Transverse colon (tissue), 4 donors: ENCODE measurements around the gene KRTAP5-8. TPM values are rescaled to one million over a fixed set of nuclear protein-coding genes. Genes with fewer than 3 reads are reported as not detected.
"Not testable (repeated sequence)": the region's sequence is repeated elsewhere in the genome, so short reads cannot be mapped to it uniquely, and the experiment has no call there.

ENCODE experiments used
- DNase-seq: peaks from one replicate; pipeline ENCODE4 v3.0.0-alpha.2; 2019
- H3K27ac ChIP-seq, 4 donors: fragments of 200-600 bp; sonication (generic); 2 replicates each; pipeline ENCODE4 v1.5.1; 2016 to 2018; ENCODE audit warnings: inconsistent platforms in 4 of 4
- H3K27me3 ChIP-seq: fragments of 200-600 bp; sonication (generic); 2 replicates; pipeline ENCODE4 v1.5.1; 2017; ENCODE audit warnings: inconsistent platforms
- H3K36me3 ChIP-seq, 4 donors: fragments of 200-600 bp; sonication (generic); 2 replicates each; pipeline ENCODE4 v1.5.1; 2017 to 2019; ENCODE audit warnings: inconsistent platforms in 4 of 4
- H3K4me1 ChIP-seq, 4 donors: fragments of 200-600 bp; sonication (generic); 2 replicates each; pipeline ENCODE4 v1.5.1; 2017 to 2020; ENCODE audit warnings: inconsistent platforms in 4 of 4
- H3K4me3 ChIP-seq, 4 donors: fragments of 200-600 bp; sonication (generic); 1 replicate in 1 of 4; 2 replicates in 3 of 4; pipeline versions ENCODE4 v1.5.1 to v1.6.1; 2017 to 2019; ENCODE audit warnings: inconsistent platforms in 4 of 4
- H3K9me3 ChIP-seq, 2 donors: fragments of 200-600 bp; sonication (generic); 2 replicates each; pipeline ENCODE4 v1.5.1; 2017 to 2019; ENCODE audit warnings: inconsistent platforms in 2 of 2
- EP300 ChIP-seq: sonication (generic); formaldehyde crosslinking; IDR thresholded peaks from one replicate; pipeline ENCODE4 v1.6.1; 2017; ENCODE audit warnings: antibody characterized with exemption, low read depth
- POLR2A ChIP-seq: fragments of 450-650 bp; IDR thresholded peaks from one replicate; pipeline ENCODE4 v1.6.1; 2016; ENCODE audit warnings: antibody characterized with exemption, mild to moderate bottlenecking, moderate library complexity
- POLR2AphosphoS5 ChIP-seq, 3 donors: sonication (generic); formaldehyde crosslinking; IDR thresholded peaks; one replicate each; pipeline ENCODE4 v1.6.1; 2016; ENCODE audit warnings: antibody characterized with exemption in 3 of 3
- WGBS, 2 donors: methylation state at CpG; one replicate each; pipeline ENCODE4 v1.1.5; 2018; ENCODE audit warnings: low coverage in 1 of 2; 5-methylcytosine and 5-hydroxymethylcytosine counted together
- in situ Hi-C, 4 donors: fragments of 200-750 bp; cut with MboI; loops; one replicate each; pipeline versions ENCODE4 v1.15.0 to v1.15.1; 2017; ENCODE audit warnings: low sequenced_read_pairs in 3 of 4, low pct_ligation_motif_present in 1 of 4, low pct_unique_long_range_greater_than_20kb in 1 of 4
- intact Hi-C: fragments of 100-400 bp; cut with DNase I; formaldehyde crosslinking; loops from one replicate; pipeline ENCODE4 v1.15.1; 2023; ENCODE audit warnings: low total_unique reads
- total RNA-seq, 4 donors: library from RNA; depleted of rRNA; stranded (reverse); fragments of >200 nt; gene quantifications; one replicate each; pipeline ENCODE4 v1.1.0, GENCODE V29; 2016
- TF ChIP-seq, protein P1 (sequence below), 5 experiments: fragments of 200-600 bp in 3 of 5; fragments of 450-650 bp in 2 of 5; sonication (generic) in 3 of 5; IDR thresholded peaks; 1 replicate in 2 of 5; 2 replicates in 3 of 5; pipeline ENCODE4 v1.5.1; 2016 to 2017; ENCODE audit warnings: antibody characterized with exemption in 5 of 5, inconsistent platforms in 3 of 5, mild to moderate bottlenecking in 2 of 5, moderate library complexity in 1 of 5

The KRTAP5-8 gene
- total RNA-seq, 4 donors from 2014 or later = 0.41 to 3.2 (median 0.48) TPM; not detected in 1

DNA sequence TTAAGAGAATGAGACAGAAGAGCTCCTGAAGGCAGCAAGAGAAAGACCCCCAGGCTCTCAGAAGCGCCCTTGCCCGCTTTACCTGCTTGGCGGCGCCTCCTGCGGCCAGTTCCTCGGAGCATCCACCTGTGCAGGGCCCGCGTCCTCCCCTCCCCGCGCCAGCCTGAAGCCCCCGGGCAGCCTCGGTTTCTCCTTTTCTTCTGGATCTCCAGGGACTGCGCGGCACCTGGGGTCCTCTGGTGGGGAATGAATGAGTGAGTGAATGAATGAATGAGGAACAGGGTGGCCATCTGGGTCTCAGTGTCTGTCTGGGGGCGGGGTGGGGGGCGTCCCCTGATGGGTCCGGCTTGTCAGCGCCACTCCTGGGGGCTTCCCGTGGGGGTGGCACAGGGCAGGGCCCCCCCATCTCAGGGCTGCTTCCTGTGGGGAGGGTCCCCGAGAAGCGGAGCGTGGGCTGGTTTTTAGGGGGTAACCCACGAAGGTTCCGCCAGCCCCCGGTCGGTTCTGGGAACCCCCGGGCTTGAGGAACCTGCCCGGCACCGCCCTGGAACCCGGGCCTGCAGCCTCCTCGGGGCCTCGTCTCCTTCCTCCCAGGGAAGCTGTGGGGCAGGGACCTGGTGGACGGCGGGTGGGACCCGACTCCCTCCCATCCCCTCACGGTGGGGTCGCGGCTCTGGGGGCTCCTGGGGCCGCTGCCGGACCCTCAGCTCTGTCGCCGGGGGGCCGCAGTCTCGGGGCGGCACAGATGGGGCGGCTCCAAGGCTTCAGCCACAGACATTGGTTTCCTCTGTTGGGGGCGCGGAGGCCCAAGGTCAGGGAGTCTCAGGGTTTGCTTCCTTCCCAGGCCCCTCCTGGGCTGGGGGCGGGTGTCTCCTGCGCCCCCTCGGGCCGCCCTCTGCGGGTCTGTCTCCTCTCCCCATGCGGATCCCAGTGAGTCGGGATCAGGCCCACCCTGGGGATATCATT lies 19.0 kb upstream of the KRTAP5-8 start:
- TF ChIP-seq EP300 = no peak
- no peak for TF ChIP-seq POLR2AphosphoS5 (IDR thresholded peaks at IDR 0.05)
- TF ChIP-seq, protein P1, sequence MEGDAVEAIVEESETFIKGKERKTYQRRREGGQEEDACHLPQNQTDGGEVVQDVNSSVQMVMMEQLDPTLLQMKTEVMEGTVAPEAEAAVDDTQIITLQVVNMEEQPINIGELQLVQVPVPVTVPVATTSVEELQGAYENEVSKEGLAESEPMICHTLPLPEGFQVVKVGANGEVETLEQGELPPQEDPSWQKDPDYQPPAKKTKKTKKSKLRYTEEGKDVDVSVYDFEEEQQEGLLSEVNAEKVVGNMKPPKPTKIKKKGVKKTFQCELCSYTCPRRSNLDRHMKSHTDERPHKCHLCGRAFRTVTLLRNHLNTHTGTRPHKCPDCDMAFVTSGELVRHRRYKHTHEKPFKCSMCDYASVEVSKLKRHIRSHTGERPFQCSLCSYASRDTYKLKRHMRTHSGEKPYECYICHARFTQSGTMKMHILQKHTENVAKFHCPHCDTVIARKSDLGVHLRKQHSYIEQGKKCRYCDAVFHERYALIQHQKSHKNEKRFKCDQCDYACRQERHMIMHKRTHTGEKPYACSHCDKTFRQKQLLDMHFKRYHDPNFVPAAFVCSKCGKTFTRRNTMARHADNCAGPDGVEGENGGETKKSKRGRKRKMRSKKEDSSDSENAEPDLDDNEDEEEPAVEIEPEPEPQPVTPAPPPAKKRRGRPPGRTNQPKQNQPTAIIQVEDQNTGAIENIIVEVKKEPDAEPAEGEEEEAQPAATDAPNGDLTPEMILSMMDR (IDR thresholded peaks at IDR 0.05) = no peak
- Histone ChIP-seq H3K4me1 (no peaks in the 10 kb centered on the region), H3K36me3 (no peaks in the 10 kb centered on the region), H3K4me3 (no peak overlapping the region), H3K27me3 (no peaks in the 10 kb centered on the region), H3K27ac (no peak overlapping the region), H3K9me3 (no peaks in the 10 kb centered on the region)
- 95 to 100% methylated on average over 1 to 28 of the region's 55 CpGs for WGBS, 2 donors
- intact Hi-C loops (no loop called here), in situ Hi-C loops (no loop called here)
- DNase-seq = no peak

DNA sequence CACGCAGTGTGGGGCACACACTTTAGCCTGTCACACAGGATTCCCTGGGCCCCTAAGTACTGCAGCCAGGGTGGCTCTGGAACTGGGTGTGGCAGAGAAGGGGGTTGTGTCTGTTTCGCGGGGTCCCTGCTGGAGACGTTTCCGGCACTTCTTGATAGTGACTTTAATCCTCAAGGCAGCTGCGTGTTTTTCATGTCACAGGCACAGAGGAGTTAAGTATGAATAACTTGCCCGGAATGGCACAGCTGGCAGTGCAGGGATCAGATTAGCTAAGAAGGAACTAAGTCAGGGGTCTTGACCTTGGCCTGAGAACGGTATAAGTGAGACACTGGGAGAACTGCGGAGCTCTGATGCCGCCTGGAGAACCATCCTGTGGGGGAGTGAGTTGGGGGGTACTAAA lies 18.3 kb upstream of the KRTAP5-8 start:
- H3K27me3 ChIP-seq = no peaks in the 10 kb centered on the region
- H3K4me3 ChIP-seq = no peak overlapping the region
- intact Hi-C loops (no loop called here), in situ Hi-C loops (no loop called here)
- H3K36me3 ChIP-seq = no peaks in the 10 kb centered on the region
- TF ChIP-seq, protein P1 (IDR thresholded peaks at IDR 0.05) = no peak
- TF ChIP-seq POLR2A (no peak), EP300 (no peak), POLR2AphosphoS5 (IDR thresholded peaks at IDR 0.05) (no peak)
- no peak for DNase-seq
- H3K4me1 ChIP-seq = no peaks in the 10 kb centered on the region
- no peaks in the 10 kb centered on the region for H3K9me3 ChIP-seq
- 85% methylated on average over 10 of the region's 10 CpGs; no CpG with 5 or more reads in 1 of the 2 donors for WGBS, 2 donors
- H3K27ac ChIP-seq = no peak overlapping the region

DNA sequence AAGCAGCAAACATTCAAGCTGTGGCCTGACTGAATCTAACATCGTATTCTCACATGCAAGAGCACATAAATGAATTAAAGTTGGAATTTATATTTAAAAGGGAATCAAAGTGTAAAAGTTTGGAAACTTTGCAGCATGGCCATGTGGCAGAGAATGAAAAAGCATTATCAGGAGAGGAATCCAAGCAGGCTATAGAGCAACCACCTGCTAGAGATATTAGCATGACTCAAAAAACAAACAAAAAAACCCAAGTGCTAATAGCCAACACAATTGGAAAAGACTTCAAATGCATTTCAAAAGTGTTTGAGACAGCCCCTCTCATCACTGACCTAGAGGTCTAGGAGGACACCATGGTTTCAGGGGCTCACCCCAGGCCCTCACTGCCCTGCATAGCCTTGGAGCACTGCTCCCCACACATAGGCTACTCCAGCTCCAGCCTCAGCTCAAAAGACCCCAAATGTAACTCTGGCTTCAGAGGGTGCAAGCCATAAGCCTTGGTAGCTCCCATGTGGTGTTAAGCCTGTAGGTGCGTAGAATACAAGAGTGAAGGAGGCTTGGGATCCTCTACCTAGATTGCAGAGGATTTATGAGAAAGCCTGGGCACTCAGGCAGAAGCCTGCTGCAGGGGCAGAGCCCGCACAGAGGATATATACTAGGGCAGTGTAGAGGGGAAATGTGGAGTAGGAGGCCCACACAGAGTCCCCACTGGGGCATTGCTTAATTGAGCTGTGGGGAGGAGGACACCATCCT lies 12.5 kb upstream of the KRTAP5-8 start:
- H3K36me3 ChIP-seq = no peaks in the 10 kb centered on the region
- TF ChIP-seq, protein P1 (IDR thresholded peaks at IDR 0.05) = no peak
- TF ChIP-seq POLR2A (no peak), POLR2AphosphoS5 (IDR thresholded peaks at IDR 0.05) (no peak), EP300 (no peak)
- DNase-seq = no peak
- in situ Hi-C loops (no loop called here), intact Hi-C loops (no loop called here)
- no peak overlapping the region for H3K4me3 ChIP-seq
- H3K27ac ChIP-seq = no peak overlapping the region
- no peaks in the 10 kb centered on the region for H3K4me1 ChIP-seq
- no peaks in the 10 kb centered on the region for H3K27me3 ChIP-seq
- 72% methylated on average over 3 of the region's 3 CpGs; no CpG with 5 or more reads in 1 of the 2 donors for WGBS, 2 donors
- H3K9me3 ChIP-seq = no peaks in the 10 kb centered on the region

DNA sequence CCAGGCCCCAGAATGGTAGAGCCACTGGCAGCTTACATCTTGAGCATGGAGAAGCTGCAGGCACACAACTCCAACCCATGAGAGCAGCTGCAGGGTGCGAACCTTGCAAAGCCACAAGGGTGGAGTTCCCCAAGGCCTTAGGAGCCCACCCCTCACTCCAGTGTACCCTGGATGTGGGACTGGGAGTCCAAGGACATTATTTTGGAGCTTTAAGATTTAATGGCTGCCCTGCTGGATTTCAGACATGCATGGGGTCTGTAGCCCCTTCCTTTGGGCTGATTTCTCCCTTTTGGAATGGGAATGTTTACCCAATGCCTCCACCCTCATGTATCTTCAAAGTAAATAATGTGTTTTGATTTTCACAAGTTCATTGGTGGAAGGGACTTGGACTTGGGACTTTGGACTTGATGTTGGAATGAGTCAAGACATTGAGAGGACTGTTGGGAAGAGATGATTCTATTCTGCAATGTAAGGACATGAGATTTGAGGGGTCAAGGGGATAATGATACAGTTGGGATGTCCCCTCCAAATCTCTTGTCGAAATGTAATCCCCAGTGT lies 11.8 kb upstream of the KRTAP5-8 start:
- no peak for DNase-seq
- intact Hi-C loops (no loop called here), in situ Hi-C loops (no loop called here)
- Histone ChIP-seq H3K36me3 (no peaks in the 10 kb centered on the region), H3K4me3 (no peak overlapping the region), H3K27me3 (no peaks in the 10 kb centered on the region), H3K4me1 (no peaks in the 10 kb centered on the region), H3K27ac (no peak overlapping the region), H3K9me3 (no peaks in the 10 kb centered on the region)
- TF ChIP-seq EP300 = no peak
- TF ChIP-seq POLR2A = no peak
- TF ChIP-seq, protein P1 (IDR thresholded peaks at IDR 0.05) = no peak
- no peak for TF ChIP-seq POLR2AphosphoS5 (IDR thresholded peaks at IDR 0.05)
- 70 to 78% methylated on average over 1 to 2 of the region's 2 CpGs for WGBS, 2 donors

DNA sequence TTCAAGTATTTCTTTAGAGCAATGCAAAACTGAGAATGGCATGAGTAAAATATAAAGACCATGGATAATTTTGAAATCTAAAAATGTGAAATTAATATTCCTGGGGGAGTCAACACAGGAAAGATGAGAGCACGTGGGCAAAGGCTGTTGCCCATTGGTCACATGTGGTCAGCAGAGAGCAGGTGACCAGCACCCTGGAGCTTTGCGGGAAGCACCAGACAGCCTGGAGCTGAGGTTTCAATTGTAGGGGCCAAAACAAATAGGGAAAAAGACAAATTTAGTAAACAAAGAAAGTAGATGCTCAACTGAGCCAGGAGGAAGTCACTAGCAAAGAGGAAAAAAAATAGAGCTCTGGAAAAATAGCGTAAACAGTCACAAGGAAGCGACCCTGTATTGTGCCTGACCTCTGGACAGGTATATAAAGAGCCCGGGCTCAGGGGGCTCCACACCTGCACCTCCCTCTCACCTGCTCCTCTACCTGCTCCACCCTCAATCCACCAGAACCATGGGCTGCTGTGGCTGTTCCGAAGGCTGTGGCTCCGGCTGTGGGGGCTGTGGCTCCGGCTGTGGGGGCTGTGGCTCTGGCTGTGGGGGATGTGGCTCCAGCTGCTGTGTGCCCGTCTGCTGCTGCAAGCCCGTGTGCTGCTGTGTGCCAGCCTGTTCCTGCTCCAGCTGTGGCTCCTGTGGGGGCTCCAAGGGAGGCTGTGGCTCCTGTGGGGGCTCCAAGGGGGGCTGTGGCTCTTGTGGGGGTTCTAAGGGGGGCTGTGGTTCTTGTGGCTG lies 10.8 kb upstream of the KRTAP5-8 start, which contains the start of gene KRTAP5-7:
KRTAP5-7 (plus strand) TSS at position 472 of the 780 bp plus-strand sequence; CDS start at position 506, 34 bp downstream.
- intact Hi-C loops, H3K27me3 ChIP-seq, in situ Hi-C loops, H3K27ac ChIP-seq, H3K9me3 ChIP-seq, H3K36me3 ChIP-seq, H3K4me3 ChIP-seq, H3K4me1 ChIP-seq, DNase-seq: not testable (repeated sequence)
- 17 to 52% methylated on average over 2 to 8 of the region's 10 CpGs for WGBS, 2 donors
